Fibroblast of the conjunctiva (primary cell): ENCODE data around the gene AFAP1L1.
A peak's percentile ranks its signal among the peaks of the same experiment; 100 is the strongest.

Experiments used
- DNase-seq: peaks from one replicate; pipeline ENCODE4 v3.0.0-alpha.2; 2010; ENCODE audit warnings: low read depth

Gene AFAP1L1

GRCh38 chr5:149349382-149349781 is 77.7 kb downstream of the AFAP1L1 start:
- no peak for DNase-seq

- DNase-seq: no peak
Measured at GRCh38 chr5:149352169-149352568, 80.5 kb downstream of the AFAP1L1 start.

- DNase-seq: no peak
Measured at GRCh38 chr5:149353911-149354310, 82.3 kb downstream of the AFAP1L1 start.

GRCh38 chr5:149355688-149356087 is 84.0 kb downstream of the AFAP1L1 start:
- no peak for DNase-seq

GRCh38 chr5:149356391-149356790 is 84.7 kb downstream of the AFAP1L1 start:
- no peak for DNase-seq

GRCh38 chr5:149357370-149358293 is 86.0 kb downstream of the AFAP1L1 start, which contains the start of gene PCYOX1L:
PCYOX1L (plus strand) TSS chr5:149358046; CDS start chr5:149358069, 23 bp downstream.
- peak; percentile 90 for DNase-seq

- DNase-seq: no peak
Measured at GRCh38 chr5:149358294-149358651, 86.6 kb downstream of the AFAP1L1 start.

GRCh38 chr5:149358868-149359495 is 87.3 kb downstream of the AFAP1L1 start:
- no peak for DNase-seq

- no peak for DNase-seq
Measured at GRCh38 chr5:149360272-149360671, 88.6 kb downstream of the AFAP1L1 start.

- DNase-seq: no peak
Measured at GRCh38 chr5:149362541-149362940, 90.9 kb downstream of the AFAP1L1 start.

- DNase-seq: no peak
Measured at GRCh38 chr5:149363358-149363757, 91.7 kb downstream of the AFAP1L1 start.

- no peak for DNase-seq
Measured at GRCh38 chr5:149363936-149364335, 92.3 kb downstream of the AFAP1L1 start.

- DNase-seq: no peak
Measured at GRCh38 chr5:149364719-149365118, 93.1 kb downstream of the AFAP1L1 start.

- DNase-seq: no peak
Measured at GRCh38 chr5:149365418-149365817, 93.8 kb downstream of the AFAP1L1 start.

- DNase-seq: no peak
Measured at GRCh38 chr5:149366169-149366729, 94.6 kb downstream of the AFAP1L1 start.

- peak; percentile 57 for DNase-seq
Measured at GRCh38 chr5:149367249-149367971, 95.8 kb downstream of the AFAP1L1 start.

- no peak for DNase-seq
Measured at GRCh38 chr5:149367972-149368645, 96.5 kb downstream of the AFAP1L1 start.

GRCh38 chr5:149370878-149371277 is 99.2 kb downstream of the AFAP1L1 start:
- no peak for DNase-seq

GRCh38 chr5:149371296-149371962 is 99.8 kb downstream of the AFAP1L1 start:
- no peak for DNase-seq

GRCh38 chr5:149372076-149372795 is 100.6 kb downstream of the AFAP1L1 start:
- no peak for DNase-seq
